ENCODE data around the gene PPFIA1. TPM values are rescaled to one million over a fixed set of nuclear protein-coding genes. Genes with fewer than 3 reads are reported as not detected.

The PPFIA1 gene
- polyA plus RNA-seq, 2 of the 4 experiments (the other 2 are of a cell fraction) = 23.3 to 45.6 TPM

DNA sequence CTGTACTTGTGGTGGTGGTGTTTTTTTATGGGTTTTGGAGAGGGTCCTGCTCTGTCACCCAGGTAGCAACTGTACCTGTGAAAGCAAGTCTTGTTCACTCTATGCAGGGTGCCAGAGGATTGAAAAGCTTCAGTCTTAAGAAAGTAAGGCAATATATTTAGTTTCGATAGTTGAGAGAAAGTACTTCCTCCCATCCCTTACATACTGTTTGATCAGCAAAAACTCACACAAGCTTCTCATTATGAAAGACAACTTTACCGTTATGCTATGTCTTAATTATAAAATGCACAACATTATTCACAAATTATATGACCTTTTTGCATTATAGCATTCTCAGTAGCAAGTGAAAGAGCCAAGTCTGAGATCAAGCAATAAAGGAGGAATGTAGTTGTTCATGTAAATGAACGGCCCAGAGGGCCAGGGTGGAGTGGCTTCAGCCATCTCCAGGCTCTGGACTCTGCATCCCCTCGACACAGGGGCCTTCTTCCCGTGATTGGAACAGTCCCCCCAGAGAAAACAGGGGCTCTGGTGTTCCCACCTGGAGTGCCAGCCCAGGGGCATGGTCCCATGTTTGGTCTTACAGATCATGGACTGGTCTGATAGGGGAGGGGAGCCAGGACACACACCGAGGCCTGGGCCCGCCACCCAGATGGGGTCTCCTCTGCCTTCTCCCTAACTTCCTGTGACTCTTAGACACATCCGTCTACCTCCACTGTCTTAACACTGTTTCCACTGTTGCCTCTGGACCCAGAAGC, 89.1 kb downstream of the PPFIA1 start:
- TF ChIP-seq BHLHE40 (IDR thresholded peaks at IDR 0.05; ENCODE audit: low read depth, low read length) = no peak
- TF ChIP-seq MAZ (IDR thresholded peaks at IDR 0.05; ENCODE audit: borderline replicate concordance, low read depth, low read length) = no peak
- TF ChIP-seq, protein P1, sequence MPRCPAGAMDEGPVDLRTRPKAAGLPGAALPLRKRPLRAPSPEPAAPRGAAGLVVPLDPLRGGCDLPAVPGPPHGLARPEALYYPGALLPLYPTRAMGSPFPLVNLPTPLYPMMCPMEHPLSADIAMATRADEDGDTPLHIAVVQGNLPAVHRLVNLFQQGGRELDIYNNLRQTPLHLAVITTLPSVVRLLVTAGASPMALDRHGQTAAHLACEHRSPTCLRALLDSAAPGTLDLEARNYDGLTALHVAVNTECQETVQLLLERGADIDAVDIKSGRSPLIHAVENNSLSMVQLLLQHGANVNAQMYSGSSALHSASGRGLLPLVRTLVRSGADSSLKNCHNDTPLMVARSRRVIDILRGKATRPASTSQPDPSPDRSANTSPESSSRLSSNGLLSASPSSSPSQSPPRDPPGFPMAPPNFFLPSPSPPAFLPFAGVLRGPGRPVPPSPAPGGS (IDR thresholded peaks at IDR 0.05) = no peak
- TF ChIP-seq RNF2 (IDR thresholded peaks at IDR 0.05; ENCODE audit: borderline replicate concordance, low read depth) = no peak
- TF ChIP-seq MAFK (IDR thresholded peaks at IDR 0.05; ENCODE audit: partially characterized antibody) = peak; percentile 39
- TF ChIP-seq SMC3 (IDR thresholded peaks at IDR 0.05) = no peak
- TF ChIP-seq CHD2 (IDR thresholded peaks at IDR 0.05; ENCODE audit: low read length, partially characterized antibody) = no peak
- H3K4me2 ChIP-seq = no peak overlapping the region
- FAIRE-seq = no peak
- ATAC-seq = no peak
- H3K4me3 ChIP-seq = no peak overlapping the region
- CTCF ChIA-PET = interaction anchor here (1.1 kb wide), 1 partner anchor 107 kb away, joined by 4 read pairs; no protein-coding TSS in a partner anchor
- H3K27ac ChIP-seq = no peak overlapping the region
- no peaks in the 10 kb centered on the region for H3K4me1 ChIP-seq
- 83% methylated on average over 8 of the region's 8 CpGs for WGBS (ENCODE audit: missing lambda C conversion rate)
- H3K9me3 ChIP-seq = no peaks in the 10 kb centered on the region
- POLR2A ChIA-PET = no interaction called here
- DNase-seq (ENCODE audit: low read depth in 1 of 2, low spot score in 1 of 2) = no peak

DNA sequence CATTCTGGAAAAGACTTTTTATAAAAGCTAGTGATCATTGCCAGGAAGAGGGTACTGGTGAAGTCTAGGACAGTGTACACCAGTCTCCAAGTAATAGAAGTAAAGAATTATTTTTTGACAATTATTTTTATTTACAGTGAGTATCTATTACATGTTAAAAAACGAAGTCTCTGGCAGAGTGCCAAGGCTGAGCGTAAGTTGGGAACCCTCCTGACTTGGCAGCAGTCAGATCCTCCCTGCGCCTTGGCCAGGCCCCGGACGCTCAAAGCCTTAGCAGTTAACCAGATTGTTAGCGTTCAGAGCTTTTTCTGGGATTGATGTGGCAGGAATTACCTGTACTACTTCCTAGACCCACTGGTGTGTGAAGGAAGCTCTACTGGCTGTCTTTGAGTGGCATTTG, 89.7 kb downstream of the PPFIA1 start:
- Histone ChIP-seq H3K4me3 (no peak overlapping the region), H3K4me1 (no peaks in the 10 kb centered on the region), H3K4me2 (no peak overlapping the region), H3K9me3 (no peaks in the 10 kb centered on the region), H3K27ac (no peak overlapping the region)
- CTCF ChIA-PET = no interaction called here
- ATAC-seq = no peak
- POLR2A ChIA-PET = no interaction called here
- no peak for DNase-seq (ENCODE audit: low read depth in 1 of 2, low spot score in 1 of 2)
- FAIRE-seq = no peak
- 92% methylated on average over 6 of the region's 6 CpGs for WGBS (ENCODE audit: missing lambda C conversion rate)
- TF ChIP-seq EHMT2 (IDR thresholded peaks at IDR 0.05; ENCODE audit: low read depth) = no peak

- Histone ChIP-seq H3K4me2 (no peak overlapping the region), H3K4me3 (no peak overlapping the region), H3K4me1 (no peaks in the 10 kb centered on the region), H3K9me3 (no peaks in the 10 kb centered on the region), H3K27ac (no peak overlapping the region)
- ATAC-seq (no peak), DNase-seq (ENCODE audit: low read depth in 1 of 2, low spot score in 1 of 2) (no peak), FAIRE-seq (no peak)
- WGBS (ENCODE audit: missing lambda C conversion rate) = 97% methylated on average over 2 of the region's 2 CpGs
- no peak for TF ChIP-seq NFE2L2 (conservative IDR thresholded peaks at IDR 0.05; ENCODE audit: low read length)
- no peak for TF ChIP-seq HEYL (CRISPR knock-in tag; IDR thresholded peaks at IDR 0.05)
- TF ChIP-seq KDM5A (IDR thresholded peaks at IDR 0.05) = no peak
- no peak for TF ChIP-seq NPAS2 (CRISPR knock-in tag; IDR thresholded peaks at IDR 0.05; ENCODE audit: borderline replicate concordance)
- no peak for TF ChIP-seq FOSL2 (IDR thresholded peaks at IDR 0.05)
- no peak for TF ChIP-seq FOSL2 (CRISPR knock-in tag; IDR thresholded peaks at IDR 0.05)
- TF ChIP-seq, protein P2, sequence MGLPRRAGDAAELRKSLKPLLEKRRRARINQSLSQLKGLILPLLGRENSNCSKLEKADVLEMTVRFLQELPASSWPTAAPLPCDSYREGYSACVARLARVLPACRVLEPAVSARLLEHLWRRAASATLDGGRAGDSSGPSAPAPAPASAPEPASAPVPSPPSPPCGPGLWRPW (IDR thresholded peaks at IDR 0.05) = no peak
- TF ChIP-seq HOXA7 (CRISPR knock-in tag; IDR thresholded peaks at IDR 0.05) = no peak
- TF ChIP-seq, protein P1 (IDR thresholded peaks at IDR 0.05) = no peak
- no peak for TF ChIP-seq RNF2 (IDR thresholded peaks at IDR 0.05; ENCODE audit: borderline replicate concordance, low read depth)
- TF ChIP-seq EHMT2 (IDR thresholded peaks at IDR 0.05; ENCODE audit: low read depth) = no peak
- TF ChIP-seq MAX (IDR thresholded peaks at IDR 0.05) = no peak
- TF ChIP-seq ZC3H11A (IDR thresholded peaks at IDR 0.05) = no peak
- TF ChIP-seq CHD2 (IDR thresholded peaks at IDR 0.05; ENCODE audit: low read length, partially characterized antibody) = no peak
- no peak for TF ChIP-seq MAFK (IDR thresholded peaks at IDR 0.05; ENCODE audit: partially characterized antibody)
- no peak for TF ChIP-seq CEBPB (IDR thresholded peaks at IDR 0.05)
- no peak for TF ChIP-seq ATOH8 (CRISPR knock-in tag; IDR thresholded peaks at IDR 0.05; ENCODE audit: low read depth)
- no peak for TF ChIP-seq POLR2A (IDR thresholded peaks at IDR 0.05; ENCODE audit: low read length)
- no peak for TF ChIP-seq GATA3 (IDR thresholded peaks at IDR 0.05; ENCODE audit: borderline replicate concordance)
- TF ChIP-seq CHD4 (IDR thresholded peaks at IDR 0.05; ENCODE audit: borderline replicate concordance) = no peak
- no peak for TF ChIP-seq KDM1A (IDR thresholded peaks at IDR 0.05; ENCODE audit: low read depth)
- ChIA-PET CTCF (interaction anchor here (2.2 kb wide), 1 partner anchor 15 kb away, joined by 7 read pairs; no protein-coding TSS in a partner anchor), POLR2A (no interaction called here)
Measured at GRCh38 chr11:70364178-70364577, 93.7 kb downstream of the PPFIA1 start.
